Neuron (in vitro differentiated cells): ENCODE measurements around the gene WIPI1.
"Not testable (repeated sequence)": the region's sequence is repeated elsewhere in the genome, so short reads cannot be mapped to it uniquely, and the experiment has no call there.

ENCODE experiments used
- H2AFZ ChIP-seq: one replicate; pipeline ENCODE4 v1.6.1; 2013; ENCODE audit warnings: low read depth, mild to moderate bottlenecking, inconsistent platforms, low read length, moderate library complexity
- H3K27me3 ChIP-seq: one replicate; pipeline ENCODE4 v1.6.1; 2013; ENCODE audit warnings: low read length; ENCODE audit not compliant: insufficient read depth
- H3K36me3 ChIP-seq: one replicate; pipeline ENCODE4 v1.6.1; 2013; ENCODE audit warnings: low read length; ENCODE audit not compliant: insufficient read depth
- H3K4me1 ChIP-seq: one replicate; pipeline ENCODE4 v1.6.1; 2013; ENCODE audit warnings: low read length; ENCODE audit not compliant: insufficient read depth
- H3K4me3 ChIP-seq: 2 replicates; pipeline ENCODE4 v1.5.1; 2013; ENCODE audit warnings: mild to moderate bottlenecking, low read length, moderate library complexity
- H3K9me3 ChIP-seq: one replicate; pipeline ENCODE4 v1.6.1; 2013; ENCODE audit warnings: low read length

Gene WIPI1

GRCh38 chr17:68379692-68380677 is 77.3 kb downstream of the WIPI1 start:
- peaks cover 22% of the 10 kb centered on the region for H3K4me1 ChIP-seq
- H2AFZ ChIP-seq = no peak overlapping the region
- H3K9me3 ChIP-seq = no peaks in the 10 kb centered on the region
- H3K36me3 ChIP-seq = no peaks in the 10 kb centered on the region
- no peaks in the 10 kb centered on the region for H3K27me3 ChIP-seq
- H3K4me3 ChIP-seq = no peak overlapping the region

GRCh38 chr17:68379177-68379510 is 78.2 kb downstream of the WIPI1 start:
- H3K9me3 ChIP-seq = no peaks in the 10 kb centered on the region
- H3K4me3 ChIP-seq = no peak overlapping the region
- H2AFZ ChIP-seq = no peak overlapping the region
- peaks cover 22% of the 10 kb centered on the region for H3K4me1 ChIP-seq
- no peaks in the 10 kb centered on the region for H3K36me3 ChIP-seq
- H3K27me3 ChIP-seq = no peaks in the 10 kb centered on the region

- no peaks in the 10 kb centered on the region for H3K27me3 ChIP-seq
- H3K4me1 ChIP-seq = peaks cover 17% of the 10 kb centered on the region
- H3K4me3 ChIP-seq = no peak overlapping the region
- H2AFZ ChIP-seq = no peak overlapping the region
- H3K9me3 ChIP-seq = no peaks in the 10 kb centered on the region
- no peaks in the 10 kb centered on the region for H3K36me3 ChIP-seq
Observed at GRCh38 chr17:68378268-68379176, 78.8 kb downstream of the WIPI1 start.

- Histone ChIP-seq H3K36me3 (no peaks in the 10 kb centered on the region), H3K4me1 (peaks cover 12% of the 10 kb centered on the region), H3K27me3 (no peaks in the 10 kb centered on the region), H3K9me3 (no peaks in the 10 kb centered on the region), H3K4me3 (no peak overlapping the region), H2AFZ (no peak overlapping the region)
Observed at GRCh38 chr17:68377771-68378267, 79.5 kb downstream of the WIPI1 start.

GRCh38 chr17:68376178-68376577 is 81.1 kb downstream of the WIPI1 start:
- H3K4me1 ChIP-seq = peaks cover 12% of the 10 kb centered on the region
- not testable (repeated sequence) for H3K27me3 ChIP-seq, H2AFZ ChIP-seq, H3K4me3 ChIP-seq, H3K9me3 ChIP-seq, H3K36me3 ChIP-seq

- H2AFZ ChIP-seq = no peak overlapping the region
- peaks cover 12% of the 10 kb centered on the region for H3K4me1 ChIP-seq
- H3K4me3 ChIP-seq = no peak overlapping the region
- no peaks in the 10 kb centered on the region for H3K27me3 ChIP-seq
- no peaks in the 10 kb centered on the region for H3K9me3 ChIP-seq
- H3K36me3 ChIP-seq = peaks cover 6% of the 10 kb centered on the region
Observed at GRCh38 chr17:68375566-68375965, 81.7 kb downstream of the WIPI1 start.
